Urinary bladder (tissue), 4 donors: ENCODE data around the gene THSD7B. TPM values are rescaled to one million over a fixed set of nuclear protein-coding genes. Genes with fewer than 3 reads are reported as not detected.

Experiments
- DNase-seq: peaks from one replicate; pipeline ENCODE4 v3.0.0-alpha.2; 2015; ENCODE audit errors: extremely low spot score
- H3K27ac ChIP-seq: one replicate; pipeline ENCODE4 v1.5.1; 2013; ENCODE audit warnings: low read depth, mild to moderate bottlenecking, moderate library complexity
- H3K36me3 ChIP-seq: one replicate; pipeline ENCODE4 v1.6.1; 2013; ENCODE audit warnings: mild to moderate bottlenecking, moderate library complexity; ENCODE audit not compliant: insufficient read depth
- H3K4me1 ChIP-seq: one replicate; pipeline ENCODE4 v1.6.1; 2013; ENCODE audit warnings: mild to moderate bottlenecking, moderate library complexity; ENCODE audit not compliant: insufficient read depth
- H3K4me3 ChIP-seq: one replicate; pipeline ENCODE4 v1.5.1; 2013; ENCODE audit warnings: low read depth, low read length
- WGBS: extraction: QIAGEN DNeasy Blood & Tissue Kit; methylation state at CpG from one replicate; pipeline ENCODE4 v1.1.7; 2013; 5-methylcytosine and 5-hydroxymethylcytosine counted together
- polyA plus RNA-seq: library from polyadenylated mRNA; stranded (reverse); fragments of 200-250 nt; gene quantifications from one replicate; pipeline ENCODE4 v1.2.3, GENCODE V29; 2013
- total RNA-seq: library from RNA; depleted of rRNA; stranded (reverse); fragments of >200 nt; gene quantifications from one replicate; pipeline ENCODE4 v1.2.3, GENCODE V29; 2014
- donor health status: healthy with polysubstance abuse.
- donor health status: healthy.

THSD7B gene
- total and polyA plus RNA-seq, 2 donors, result 0.11 to 4.0 TPM

GRCh38 chr2:137357634-137358033 lies 592.3 kb downstream of the THSD7B start:
- Histone ChIP-seq H3K36me3 (no peaks in the 10 kb centered on the region), H3K4me3 (no peak overlapping the region), H3K27ac (no peak overlapping the region), H3K4me1 (no peaks in the 10 kb centered on the region)
- DNase-seq, result no peak

GRCh38 chr2:137367361-137367760 lies 602.0 kb downstream of the THSD7B start:
- WGBS, result 30% methylated on average over 1 of the region's 1 CpG
- DNase-seq, result no peak
- Histone ChIP-seq H3K4me3 (no peak overlapping the region), H3K36me3 (no peaks in the 10 kb centered on the region), H3K27ac (no peak overlapping the region), H3K4me1 (no peaks in the 10 kb centered on the region)

- no peak for DNase-seq
- 68% methylated on average over 2 of the region's 2 CpGs for WGBS
- Histone ChIP-seq H3K36me3 (no peaks in the 10 kb centered on the region), H3K27ac (no peak overlapping the region), H3K4me3 (no peak overlapping the region), H3K4me1 (no peaks in the 10 kb centered on the region)
Measured at GRCh38 chr2:137369106-137369505, 603.8 kb downstream of the THSD7B start.

DNA sequence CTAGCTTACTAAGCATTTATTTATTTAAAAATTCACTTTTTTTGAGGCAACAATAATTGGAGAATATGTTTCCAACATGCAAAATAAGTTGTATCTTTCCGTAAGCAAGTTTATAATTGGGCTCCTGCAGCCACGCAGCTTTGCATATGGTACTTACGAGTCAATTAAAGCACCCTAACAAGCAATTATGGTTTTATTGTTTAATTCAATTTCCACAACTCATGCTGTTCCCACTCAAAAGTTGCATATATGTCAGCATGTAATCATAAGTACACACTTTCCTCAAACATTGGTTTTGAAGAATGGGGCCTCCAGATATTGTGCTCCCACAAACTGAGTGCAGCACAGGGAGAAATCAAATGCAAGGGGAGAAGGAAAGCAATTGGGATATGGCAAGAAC lies 613.8 kb downstream of the THSD7B start:
- no peak for DNase-seq
- no peak overlapping the region for H3K4me3 ChIP-seq
- H3K36me3 ChIP-seq, result no peaks in the 10 kb centered on the region
- no peak overlapping the region for H3K27ac ChIP-seq
- no peaks in the 10 kb centered on the region for H3K4me1 ChIP-seq
- WGBS, result 92% methylated on average over 3 of the region's 3 CpGs

- no peaks in the 10 kb centered on the region for H3K36me3 ChIP-seq
- H3K27ac ChIP-seq, result no peak overlapping the region
- DNase-seq, result no peak
- no peak overlapping the region for H3K4me3 ChIP-seq
- H3K4me1 ChIP-seq, result no peaks in the 10 kb centered on the region
- 49% methylated on average over 4 of the region's 4 CpGs for WGBS
Measured at GRCh38 chr2:137380610-137381009, 615.3 kb downstream of the THSD7B start.

DNA sequence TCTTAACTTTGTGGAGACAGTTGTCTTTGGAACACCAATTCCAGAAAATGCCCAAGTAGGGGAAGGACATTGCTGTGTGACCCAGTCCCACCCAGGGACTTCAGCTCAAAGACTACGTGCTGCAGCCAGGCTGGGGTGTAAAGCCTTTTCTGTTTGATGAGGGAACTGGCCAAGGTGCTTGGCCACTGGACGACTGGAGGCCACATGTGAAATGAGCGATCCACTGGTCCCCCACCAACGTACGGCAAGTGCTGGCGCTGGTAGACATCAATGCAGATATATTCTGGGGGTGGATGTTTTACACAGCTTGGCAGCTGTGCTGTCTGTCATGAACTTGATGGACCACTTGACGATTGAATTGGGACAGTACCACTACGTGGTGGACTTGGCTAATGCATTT lies 616.4 kb downstream of the THSD7B start:
- Histone ChIP-seq H3K4me1 (no peaks in the 10 kb centered on the region), H3K27ac (no peak overlapping the region), H3K4me3 (no peak overlapping the region), H3K36me3 (no peaks in the 10 kb centered on the region)
- WGBS, result 86% methylated on average over 8 of the region's 8 CpGs
- no peak for DNase-seq

- no peaks in the 10 kb centered on the region for H3K4me1 ChIP-seq
- no peak for DNase-seq
- H3K36me3 ChIP-seq, result no peaks in the 10 kb centered on the region
- 93% methylated on average over 7 of the region's 7 CpGs for WGBS
- H3K4me3 ChIP-seq, result no peak overlapping the region
- H3K27ac ChIP-seq, result no peak overlapping the region
Measured at GRCh38 chr2:137383391-137383790, 618.0 kb downstream of the THSD7B start.

- Histone ChIP-seq H3K36me3 (no peaks in the 10 kb centered on the region), H3K4me3 (no peak overlapping the region), H3K27ac (no peak overlapping the region), H3K4me1 (no peaks in the 10 kb centered on the region)
- 80% methylated on average over 2 of the region's 2 CpGs for WGBS
- DNase-seq, result no peak
Measured at GRCh38 chr2:137387044-137387443, 621.7 kb downstream of the THSD7B start.

GRCh38 chr2:137405496-137405895 lies 640.2 kb downstream of the THSD7B start:
- no peaks in the 10 kb centered on the region for H3K4me1 ChIP-seq
- 82% methylated on average over 7 of the region's 7 CpGs for WGBS
- DNase-seq, result no peak
- H3K4me3 ChIP-seq, result no peak overlapping the region
- H3K27ac ChIP-seq, result no peak overlapping the region
- no peaks in the 10 kb centered on the region for H3K36me3 ChIP-seq

- Histone ChIP-seq H3K27ac (no peak overlapping the region), H3K4me3 (no peak overlapping the region), H3K4me1 (no peaks in the 10 kb centered on the region), H3K36me3 (no peaks in the 10 kb centered on the region)
- DNase-seq, result no peak
- WGBS, result 39% methylated on average over 5 of the region's 5 CpGs
Measured at GRCh38 chr2:137411585-137411984, 646.2 kb downstream of the THSD7B start.

DNA sequence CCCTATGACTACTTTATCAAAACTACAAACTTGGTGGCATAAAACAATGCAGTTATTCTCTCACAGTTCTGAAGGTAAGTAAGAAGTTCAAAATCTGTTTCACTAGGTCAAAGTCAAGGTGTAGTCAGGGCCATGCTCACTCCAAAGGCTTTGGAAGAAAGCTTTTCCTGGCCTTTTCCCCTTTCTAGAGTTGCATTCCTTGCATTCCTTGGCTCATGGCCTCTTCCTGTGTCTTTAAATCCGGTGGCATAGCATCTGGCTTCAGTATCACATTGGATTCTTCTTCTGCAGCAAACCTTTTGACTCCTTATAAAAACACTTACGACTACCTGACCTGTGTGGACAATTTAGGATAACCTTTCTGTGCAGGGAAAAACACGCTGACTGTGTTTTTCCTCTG lies 655.4 kb downstream of the THSD7B start:
- Histone ChIP-seq H3K36me3 (no peaks in the 10 kb centered on the region), H3K4me3 (no peak overlapping the region), H3K27ac (no peak overlapping the region), H3K4me1 (no peaks in the 10 kb centered on the region)
- no peak for DNase-seq
- WGBS, result 37% methylated on average over 3 of the region's 3 CpGs

DNA sequence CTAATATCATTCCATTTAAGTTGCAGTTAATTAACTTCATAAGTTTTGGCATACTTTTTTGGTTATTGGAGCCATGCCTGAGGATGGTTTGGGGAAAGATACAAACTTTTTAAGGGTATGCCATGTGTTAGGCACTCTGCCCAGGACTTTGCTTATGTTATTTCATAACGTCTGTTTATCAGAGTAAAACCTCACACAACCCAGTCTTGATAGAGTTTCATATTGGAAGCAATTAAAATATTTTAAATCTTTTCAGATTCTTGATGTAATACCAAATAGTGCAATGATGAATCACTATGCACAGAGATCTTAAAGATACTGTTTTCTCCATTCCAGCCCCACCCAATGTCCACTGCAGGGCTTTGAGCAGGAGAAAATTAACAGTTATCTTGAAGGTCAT lies 669.8 kb downstream of the THSD7B start:
- Histone ChIP-seq H3K36me3 (no peaks in the 10 kb centered on the region), H3K27ac (no peak overlapping the region), H3K4me1 (no peaks in the 10 kb centered on the region), H3K4me3 (no peak overlapping the region)
- DNase-seq, result no peak
- 15% methylated on average over 1 of the region's 1 CpG for WGBS

DNA sequence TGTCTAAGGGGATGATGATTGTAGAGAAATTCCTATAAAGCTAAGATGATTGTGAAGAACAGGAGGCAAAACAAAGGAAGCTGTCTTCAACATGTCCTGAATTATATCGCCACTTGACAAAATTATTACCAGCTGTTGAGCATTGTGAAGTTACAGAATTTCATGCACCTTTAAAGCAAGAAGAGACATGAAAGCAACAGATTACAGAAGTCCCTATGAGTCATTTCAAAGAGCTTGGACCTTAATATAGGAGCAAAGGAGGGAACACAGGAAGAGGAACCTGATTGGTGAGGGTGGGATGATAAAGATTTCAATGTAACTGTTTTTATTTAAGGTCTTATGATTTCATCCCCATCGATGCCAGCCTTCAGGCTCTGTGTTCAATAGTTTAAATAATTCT lies 672.0 kb downstream of the THSD7B start:
- no peaks in the 10 kb centered on the region for H3K36me3 ChIP-seq
- no peaks in the 10 kb centered on the region for H3K4me1 ChIP-seq
- H3K4me3 ChIP-seq, result no peak overlapping the region
- H3K27ac ChIP-seq, result no peak overlapping the region
- WGBS, result 74% methylated on average over 2 of the region's 2 CpGs
- DNase-seq, result no peak

DNA sequence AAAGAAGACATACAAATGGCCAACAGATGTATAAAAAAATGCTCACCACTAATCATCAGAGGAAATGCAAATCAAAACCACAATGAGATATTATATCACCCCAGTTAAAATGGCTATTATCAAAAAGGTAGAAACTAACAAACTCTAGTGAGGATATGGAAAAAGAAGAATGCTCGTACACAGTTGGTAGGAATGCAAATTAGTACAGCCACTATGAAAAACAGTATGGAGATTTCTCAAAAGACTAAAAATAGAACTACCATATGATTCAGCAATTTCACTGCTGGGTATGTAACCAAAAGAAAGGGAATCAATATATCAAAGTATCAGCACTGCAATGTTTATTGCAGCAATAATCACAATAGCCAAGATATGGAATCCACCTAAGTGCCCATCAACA lies 679.6 kb downstream of the THSD7B start:
- no peak for DNase-seq
- 86% methylated on average over 1 of the region's 1 CpG for WGBS
- Histone ChIP-seq H3K27ac (no peak overlapping the region), H3K4me3 (no peak overlapping the region), H3K36me3 (no peaks in the 10 kb centered on the region), H3K4me1 (no peaks in the 10 kb centered on the region)

- DNase-seq, result no peak
- Histone ChIP-seq H3K4me1 (no peaks in the 10 kb centered on the region), H3K36me3 (no peaks in the 10 kb centered on the region), H3K27ac (no peak overlapping the region), H3K4me3 (no peak overlapping the region)
Measured at GRCh38 chr2:137449454-137449853, 684.1 kb downstream of the THSD7B start.
